HEK293 (cell line): ENCODE data around the gene CCNT2.

Experiments used
- CTCF ChIA-PET: fragments of 350-600 bp; formaldehyde crosslinking; extraction: SDS; loops from one replicate; lab custom pipeline; 2021; ENCODE audit warnings: antibody characterized with exemption; lab: Yijun Ruan, JAX
- POLR2A ChIA-PET: fragments of 300-600 bp; formaldehyde crosslinking; extraction: SDS; loops from one replicate; lab custom pipeline; 2020; ENCODE audit warnings: antibody characterized with exemption, inconsistent platforms; lab: Yijun Ruan, JAX
- H3K27ac ChIP-seq: fragments of 200-500 bp; sonication (Bioruptor generic); 2 replicates; pipeline ENCODE4 v1.5.1; 2014; ENCODE audit warnings: low read depth, low read length, control low read depth, inconsistent platforms; ENCODE audit errors: extremely low read depth
- H3K36me3 ChIP-seq, 2 experiments: fragments of 200-500 bp in 1 of 2; sonication (Bioruptor generic) in 1 of 2; 1 replicate in 1 of 2; 2 replicates in 1 of 2; pipeline ENCODE4 v1.5.1; 2014 to 2017; ENCODE audit warnings: inconsistent platforms in 2 of 2, low read length in 2 of 2; ENCODE audit not compliant: control insufficient read depth in 2 of 2, insufficient read depth in 1 of 2
- H3K4me1 ChIP-seq: fragments of 200-500 bp; sonication (Bioruptor generic); 2 replicates; pipeline ENCODE4 v1.5.1; 2014; ENCODE audit warnings: mild to moderate bottlenecking, low read length, inconsistent platforms; ENCODE audit not compliant: control insufficient read depth, insufficient read depth
- H3K4me3 ChIP-seq: 2 replicates; pipeline ENCODE4 v1.5.1; 2011; ENCODE audit warnings: low read depth, mild to moderate bottlenecking, control low read depth, low read length, moderate library complexity
- H3K9me3 ChIP-seq: fragments of 200-500 bp; sonication (Bioruptor generic); 2 replicates; pipeline ENCODE4 v1.5.1; 2014; ENCODE audit warnings: low read depth, low read length, inconsistent platforms; ENCODE audit not compliant: control insufficient read depth, insufficient read depth
- GLI2 ChIP-seq: fragments of 450-650 bp; formaldehyde crosslinking; IDR thresholded peaks from 2 replicates; pipeline ENCODE4; 2017; ENCODE audit warnings: missing biosample characterization, missing genetic modification characterization, low read depth, borderline replicate concordance
- HOXC10 ChIP-seq: sonication (generic); formaldehyde crosslinking; IDR thresholded peaks from 2 replicates; pipeline ENCODE4 v1.8.1; 2023; ENCODE audit warnings: mild to moderate bottlenecking, missing genetic modification reagents
- MEIS1 ChIP-seq: sonication (generic); formaldehyde crosslinking; IDR thresholded peaks from 2 replicates; pipeline ENCODE4 v1.8.1; 2022; ENCODE audit warnings: missing genetic modification reagents, mild to moderate bottlenecking, borderline replicate concordance
- MYNN ChIP-seq: fragments of 450-650 bp; formaldehyde crosslinking; IDR thresholded peaks from 2 replicates; pipeline ENCODE4 v1.5.1; 2016; ENCODE audit warnings: missing biosample characterization, missing genetic modification characterization, borderline replicate concordance
- MZF1 ChIP-seq: fragments of 450-650 bp; formaldehyde crosslinking; IDR thresholded peaks from 2 replicates; pipeline ENCODE4 v1.5.1; 2017; ENCODE audit warnings: missing biosample characterization, missing genetic modification characterization, borderline replicate concordance
- OSR2 ChIP-seq: fragments of 450-650 bp; formaldehyde crosslinking; IDR thresholded peaks from 2 replicates; pipeline ENCODE4 v1.5.1; 2016; ENCODE audit warnings: missing biosample characterization, missing genetic modification characterization
- RBAK ChIP-seq: fragments of 450-650 bp; formaldehyde crosslinking; IDR thresholded peaks from 2 replicates; pipeline ENCODE4 v1.5.1; 2016; ENCODE audit warnings: missing biosample characterization, missing genetic modification characterization
- REPIN1 ChIP-seq: fragments of 450-650 bp; formaldehyde crosslinking; IDR thresholded peaks from 2 replicates; pipeline ENCODE4 v1.5.1; 2017; ENCODE audit warnings: missing biosample characterization, missing genetic modification characterization, low read depth
- ZNF138 ChIP-seq: fragments of 450-650 bp; formaldehyde crosslinking; IDR thresholded peaks from 2 replicates; pipeline ENCODE4 v1.5.1; 2016; ENCODE audit warnings: missing biosample characterization, missing genetic modification characterization, borderline replicate concordance
- ZNF174 ChIP-seq: fragments of 450-650 bp; formaldehyde crosslinking; IDR thresholded peaks from 2 replicates; pipeline ENCODE4 v1.5.0; 2017; ENCODE audit warnings: missing biosample characterization, mild to moderate bottlenecking, missing genetic modification characterization
- ZNF214 ChIP-seq: fragments of 450-650 bp; formaldehyde crosslinking; IDR thresholded peaks from 2 replicates; pipeline ENCODE4 v1.5.1; 2017; ENCODE audit warnings: missing biosample characterization, mild to moderate bottlenecking, missing genetic modification characterization, borderline replicate concordance
- ZNF239 ChIP-seq: fragments of 450-650 bp; formaldehyde crosslinking; IDR thresholded peaks from 2 replicates; pipeline ENCODE4 v1.5.1; 2016; ENCODE audit warnings: missing biosample characterization, missing genetic modification characterization
- ZNF24 ChIP-seq: fragments of 450-650 bp; formaldehyde crosslinking; IDR thresholded peaks from 2 replicates; pipeline ENCODE4 v1.5.1; 2016; ENCODE audit warnings: missing biosample characterization, missing genetic modification characterization
- ZNF48 ChIP-seq: fragments of 450-650 bp; formaldehyde crosslinking; IDR thresholded peaks from 2 replicates; pipeline ENCODE4 v1.5.1; 2016; ENCODE audit warnings: missing biosample characterization, missing genetic modification characterization
- ZNF548 ChIP-seq: fragments of 450-650 bp; formaldehyde crosslinking; IDR thresholded peaks from 2 replicates; pipeline ENCODE4 v1.5.1; 2016; ENCODE audit warnings: missing biosample characterization, missing genetic modification characterization
- ZNF560 ChIP-seq: fragments of 450-650 bp; formaldehyde crosslinking; IDR thresholded peaks from 2 replicates; pipeline ENCODE4 v1.5.1; 2017; ENCODE audit warnings: missing biosample characterization, missing genetic modification characterization, borderline replicate concordance
- TF ChIP-seq, protein P1 (sequence below): fragments of 450-650 bp; formaldehyde crosslinking; IDR thresholded peaks from 2 replicates; pipeline ENCODE4 v1.5.1; 2016; ENCODE audit warnings: missing biosample characterization, missing genetic modification characterization
- TF ChIP-seq, protein P2 (sequence below): fragments of 450-650 bp; formaldehyde crosslinking; IDR thresholded peaks from 2 replicates; pipeline ENCODE4 v1.5.1; 2016; ENCODE audit warnings: missing biosample characterization, missing genetic modification characterization
- TF ChIP-seq, protein P3 (sequence below): fragments of 450-650 bp; formaldehyde crosslinking; IDR thresholded peaks from 2 replicates; pipeline ENCODE4 v1.5.1; 2016; ENCODE audit warnings: missing biosample characterization, missing genetic modification characterization
- TF ChIP-seq, protein P4 (sequence below): fragments of 450-650 bp; formaldehyde crosslinking; IDR thresholded peaks from 2 replicates; pipeline ENCODE4 v1.5.1; 2016; ENCODE audit warnings: missing biosample characterization, missing genetic modification characterization, borderline replicate concordance

The CCNT2 gene

DNA sequence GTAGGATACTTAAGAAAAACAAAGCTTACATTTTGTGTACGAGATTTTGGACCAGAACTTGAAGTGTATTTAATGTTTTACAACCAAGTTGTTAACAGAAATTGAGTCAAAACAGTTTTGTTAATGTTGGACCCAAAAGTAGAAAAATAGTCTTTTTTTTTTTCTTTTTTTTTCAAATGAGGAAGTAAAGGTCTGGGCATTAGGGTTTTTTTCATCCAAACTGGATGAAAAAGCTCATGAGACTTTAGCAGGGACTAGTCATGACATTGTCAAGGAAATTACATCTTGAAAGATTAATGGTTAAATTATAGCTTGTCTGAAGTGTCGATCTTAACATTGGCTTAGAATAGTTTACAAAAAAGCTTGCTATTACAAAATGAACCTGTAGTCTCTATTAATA lies 32.3 kb downstream of the CCNT2 start:
- TF ChIP-seq, protein P1, sequence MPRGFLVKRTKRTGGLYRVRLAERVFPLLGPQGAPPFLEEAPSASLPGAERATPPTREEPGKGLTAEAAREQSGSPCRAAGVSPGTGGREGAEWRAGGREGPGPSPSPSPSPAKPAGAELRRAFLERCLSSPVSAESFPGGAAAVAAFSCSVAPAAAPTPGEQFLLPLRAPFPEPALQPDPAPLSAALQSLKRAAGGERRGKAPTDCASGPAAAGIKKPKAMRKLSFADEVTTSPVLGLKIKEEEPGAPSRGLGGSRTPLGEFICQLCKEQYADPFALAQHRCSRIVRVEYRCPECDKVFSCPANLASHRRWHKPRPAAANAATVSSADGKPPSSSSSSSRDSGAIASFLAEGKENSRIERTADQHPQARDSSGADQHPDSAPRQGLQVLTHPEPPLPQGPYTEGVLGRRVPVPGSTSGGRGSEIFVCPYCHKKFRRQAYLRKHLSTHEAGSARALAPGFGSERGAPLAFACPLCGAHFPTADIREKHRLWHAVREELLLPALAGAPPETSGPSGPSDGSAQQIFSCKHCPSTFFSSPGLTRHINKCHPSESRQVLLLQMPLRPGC (tag by site-specific recombination) = no peak
- TF ChIP-seq ZNF138 (tag by site-specific recombination) (no peak), RBAK (tag by site-specific recombination) (no peak), ZNF48 (tag by site-specific recombination) (no peak), ZNF239 (tag by site-specific recombination) (no peak)
- TF ChIP-seq, all 188 proteins: peak for 0
- Histone ChIP-seq H3K36me3 (peaks cover 41 to 91% of the 10 kb centered on the region in 2 experiments), H3K4me3 (no peak overlapping the region), H3K27ac (no peak overlapping the region), H3K9me3 (no peaks in the 10 kb centered on the region), H3K4me1 (no peaks in the 10 kb centered on the region)
- CTCF ChIA-PET = no interaction called here
- POLR2A ChIA-PET = no interaction called here

DNA sequence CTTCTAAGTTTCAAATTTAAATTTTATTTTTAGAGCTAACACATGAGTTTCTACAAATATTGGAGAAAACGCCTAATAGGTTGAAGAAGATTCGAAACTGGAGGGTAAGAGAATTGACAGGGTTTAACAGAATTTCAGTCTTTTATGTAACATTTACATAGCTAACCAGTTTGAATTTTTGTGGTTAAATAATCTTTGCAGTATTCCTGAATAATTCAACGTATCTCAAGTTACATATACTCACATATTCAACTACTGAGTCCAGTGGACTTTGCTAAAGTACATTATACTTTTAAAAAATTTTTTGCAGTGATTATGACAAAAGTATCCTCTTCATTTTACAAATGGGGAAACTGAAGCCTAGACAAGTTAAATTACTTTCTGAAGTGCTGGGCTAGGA lies 34.0 kb downstream of the CCNT2 start:
- POLR2A ChIA-PET = no interaction called here

DNA sequence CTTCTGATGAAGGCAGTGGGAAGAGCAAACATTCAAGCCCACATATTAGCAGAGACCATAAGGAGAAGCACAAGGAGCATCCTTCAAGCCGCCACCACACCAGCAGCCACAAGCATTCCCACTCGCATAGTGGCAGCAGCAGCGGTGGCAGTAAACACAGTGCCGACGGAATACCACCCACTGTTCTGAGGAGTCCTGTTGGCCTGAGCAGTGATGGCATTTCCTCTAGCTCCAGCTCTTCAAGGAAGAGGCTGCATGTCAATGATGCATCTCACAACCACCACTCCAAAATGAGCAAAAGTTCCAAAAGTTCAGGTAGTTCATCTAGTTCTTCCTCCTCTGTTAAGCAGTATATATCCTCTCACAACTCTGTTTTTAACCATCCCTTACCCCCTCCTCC lies 35.4 kb downstream of the CCNT2 start:
- CTCF ChIA-PET = no interaction called here
- no peak overlapping the region for H3K4me3 ChIP-seq
- H3K4me1 ChIP-seq = no peaks in the 10 kb centered on the region
- H3K9me3 ChIP-seq = no peaks in the 10 kb centered on the region
- peaks cover 28 to 90% of the 10 kb centered on the region in 2 experiments for H3K36me3 ChIP-seq
- TF ChIP-seq GLI2 (no peak), MZF1 (tag by site-specific recombination) (no peak), MYNN (tag by site-specific recombination) (no peak), ZNF560 (tag by site-specific recombination) (no peak), ZNF24 (tag by site-specific recombination) (no peak), HOXC10 (CRISPR knock-in tag) (no peak), ZNF48 (tag by site-specific recombination) (no peak), OSR2 (tag by site-specific recombination) (no peak), ZNF174 (tag by site-specific recombination) (no peak)
- TF ChIP-seq, protein P2, sequence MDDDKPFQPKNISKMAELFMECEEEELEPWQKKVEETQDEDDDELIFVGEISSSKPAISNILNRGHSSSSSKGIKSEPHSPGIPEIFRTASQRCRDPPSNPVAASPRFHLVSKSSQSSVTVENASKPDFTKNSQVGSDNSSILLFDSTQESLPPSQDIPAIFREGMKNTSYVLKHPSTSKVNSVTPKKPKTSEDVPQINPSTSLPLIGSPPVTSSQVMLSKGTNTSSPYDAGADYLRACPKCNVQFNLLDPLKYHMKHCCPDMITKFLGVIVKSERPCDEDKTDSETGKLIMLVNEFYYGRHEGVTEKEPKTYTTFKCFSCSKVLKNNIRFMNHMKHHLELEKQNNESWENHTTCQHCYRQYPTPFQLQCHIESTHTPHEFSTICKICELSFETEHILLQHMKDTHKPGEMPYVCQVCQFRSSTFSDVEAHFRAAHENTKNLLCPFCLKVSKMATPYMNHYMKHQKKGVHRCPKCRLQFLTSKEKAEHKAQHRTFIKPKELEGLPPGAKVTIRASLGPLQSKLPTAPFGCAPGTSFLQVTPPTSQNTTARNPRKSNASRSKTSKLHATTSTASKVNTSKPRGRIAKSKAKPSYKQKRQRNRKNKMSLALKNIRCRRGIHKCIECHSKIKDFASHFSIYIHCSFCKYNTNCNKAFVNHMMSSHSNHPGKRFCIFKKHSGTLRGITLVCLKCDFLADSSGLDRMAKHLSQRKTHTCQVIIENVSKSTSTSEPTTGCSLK = no peak
- TF ChIP-seq, protein P3, sequence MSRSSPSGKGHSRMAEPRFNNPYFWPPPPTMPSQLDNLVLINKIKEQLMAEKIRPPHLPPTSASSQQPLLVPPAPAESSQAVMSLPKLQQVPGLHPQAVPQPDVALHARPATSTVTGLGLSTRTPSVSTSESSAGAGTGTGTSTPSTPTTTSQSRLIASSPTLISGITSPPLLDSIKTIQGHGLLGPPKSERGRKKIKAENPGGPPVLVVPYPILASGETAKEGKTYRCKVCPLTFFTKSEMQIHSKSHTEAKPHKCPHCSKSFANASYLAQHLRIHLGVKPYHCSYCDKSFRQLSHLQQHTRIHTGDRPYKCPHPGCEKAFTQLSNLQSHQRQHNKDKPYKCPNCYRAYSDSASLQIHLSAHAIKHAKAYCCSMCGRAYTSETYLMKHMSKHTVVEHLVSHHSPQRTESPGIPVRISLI (tag by site-specific recombination) = no peak
- TF ChIP-seq, all 188 proteins: peak for 0
- POLR2A ChIA-PET = no interaction called here
- H3K27ac ChIP-seq = no peak overlapping the region

More for the DNA sequence above, 34.0 kb downstream of the CCNT2 start:
- Histone ChIP-seq H3K27ac (no peak overlapping the region), H3K4me1 (no peaks in the 10 kb centered on the region), H3K4me3 (no peak overlapping the region), H3K9me3 (no peaks in the 10 kb centered on the region), H3K36me3 (peaks cover 38 to 95% of the 10 kb centered on the region in 2 experiments)
- no peak for TF ChIP-seq ZNF548 (tag by site-specific recombination)
- no peak for TF ChIP-seq REPIN1 (tag by site-specific recombination)
- TF ChIP-seq ZNF214 (tag by site-specific recombination) = no peak
- no peak for TF ChIP-seq MEIS1 (CRISPR knock-in tag)
- TF ChIP-seq, protein P4, sequence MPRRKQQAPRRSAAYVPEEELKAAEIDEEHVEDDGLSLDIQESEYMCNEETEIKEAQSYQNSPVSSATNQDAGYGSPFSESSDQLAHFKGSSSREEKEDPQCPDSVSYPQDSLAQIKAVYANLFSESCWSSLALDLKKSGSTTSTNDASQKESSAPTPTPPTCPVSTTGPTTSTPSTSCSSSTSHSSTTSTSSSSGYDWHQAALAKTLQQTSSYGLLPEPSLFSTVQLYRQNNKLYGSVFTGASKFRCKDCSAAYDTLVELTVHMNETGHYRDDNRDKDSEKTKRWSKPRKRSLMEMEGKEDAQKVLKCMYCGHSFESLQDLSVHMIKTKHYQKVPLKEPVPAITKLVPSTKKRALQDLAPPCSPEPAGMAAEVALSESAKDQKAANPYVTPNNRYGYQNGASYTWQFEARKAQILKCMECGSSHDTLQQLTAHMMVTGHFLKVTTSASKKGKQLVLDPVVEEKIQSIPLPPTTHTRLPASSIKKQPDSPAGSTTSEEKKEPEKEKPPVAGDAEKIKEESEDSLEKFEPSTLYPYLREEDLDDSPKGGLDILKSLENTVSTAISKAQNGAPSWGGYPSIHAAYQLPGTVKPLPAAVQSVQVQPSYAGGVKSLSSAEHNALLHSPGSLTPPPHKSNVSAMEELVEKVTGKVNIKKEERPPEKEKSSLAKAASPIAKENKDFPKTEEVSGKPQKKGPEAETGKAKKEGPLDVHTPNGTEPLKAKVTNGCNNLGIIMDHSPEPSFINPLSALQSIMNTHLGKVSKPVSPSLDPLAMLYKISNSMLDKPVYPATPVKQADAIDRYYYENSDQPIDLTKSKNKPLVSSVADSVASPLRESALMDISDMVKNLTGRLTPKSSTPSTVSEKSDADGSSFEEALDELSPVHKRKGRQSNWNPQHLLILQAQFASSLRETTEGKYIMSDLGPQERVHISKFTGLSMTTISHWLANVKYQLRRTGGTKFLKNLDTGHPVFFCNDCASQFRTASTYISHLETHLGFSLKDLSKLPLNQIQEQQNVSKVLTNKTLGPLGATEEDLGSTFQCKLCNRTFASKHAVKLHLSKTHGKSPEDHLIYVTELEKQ (tag by site-specific recombination) = no peak
- CTCF ChIA-PET = no interaction called here
